Germinal center (tissue), 1 donor: ENCODE data around the gene PEX16.
A peak's percentile ranks its signal among the peaks of the same experiment; 100 is the strongest.

Source experiments
- DNase-seq: peaks from one replicate; pipeline ENCODE4 v3.0.0; 2012; ENCODE audit warnings: mixed read lengths, low spot score

Gene PEX16

DNA sequence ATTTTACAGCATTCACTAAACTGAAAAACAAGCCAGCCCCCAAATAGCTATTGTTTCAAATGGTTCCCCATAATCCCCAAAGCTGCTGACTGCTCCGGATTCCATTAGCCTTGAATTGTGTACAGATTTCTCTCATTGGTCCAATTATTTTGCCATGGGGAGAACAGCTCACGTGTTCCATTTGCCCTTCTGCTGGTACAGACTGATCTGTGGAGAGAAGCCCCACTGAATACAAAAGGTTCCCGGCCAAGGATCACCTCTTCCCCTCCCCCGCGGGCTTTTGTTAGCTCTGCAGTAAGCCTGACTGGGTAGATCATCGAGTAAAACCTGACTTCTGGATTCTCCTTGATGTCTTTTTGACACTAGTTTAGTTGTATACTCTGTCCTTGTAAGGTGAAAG lies 41.3 kb downstream of the PEX16 start:
- DNase-seq, result no peak

- DNase-seq, result peak; percentile 36
Observed at GRCh38 chr11:45872651-45873356, 44.9 kb downstream of the PEX16 start.

- no peak for DNase-seq
Observed at GRCh38 chr11:45871638-45872037, 46.0 kb downstream of the PEX16 start.

- no peak for DNase-seq
Observed at GRCh38 chr11:45870706-45871105, 47.0 kb downstream of the PEX16 start.

DNA sequence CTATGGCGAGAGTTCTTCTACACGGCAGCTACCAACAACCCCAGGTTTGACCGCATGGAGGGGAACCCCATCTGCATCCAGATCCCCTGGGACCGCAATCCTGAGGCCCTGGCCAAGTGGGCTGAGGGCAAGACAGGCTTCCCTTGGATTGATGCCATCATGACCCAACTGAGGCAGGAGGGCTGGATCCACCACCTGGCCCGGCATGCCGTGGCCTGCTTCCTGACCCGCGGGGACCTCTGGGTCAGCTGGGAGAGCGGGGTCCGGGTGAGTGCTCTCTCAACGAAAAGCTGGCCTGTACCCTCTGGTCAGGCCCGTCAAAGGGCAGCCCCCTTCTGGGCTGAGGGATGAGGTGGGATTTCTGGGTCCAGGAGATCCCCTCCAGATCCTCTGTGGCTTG lies 48.1 kb downstream of the PEX16 start:
- DNase-seq, result no peak

DNA sequence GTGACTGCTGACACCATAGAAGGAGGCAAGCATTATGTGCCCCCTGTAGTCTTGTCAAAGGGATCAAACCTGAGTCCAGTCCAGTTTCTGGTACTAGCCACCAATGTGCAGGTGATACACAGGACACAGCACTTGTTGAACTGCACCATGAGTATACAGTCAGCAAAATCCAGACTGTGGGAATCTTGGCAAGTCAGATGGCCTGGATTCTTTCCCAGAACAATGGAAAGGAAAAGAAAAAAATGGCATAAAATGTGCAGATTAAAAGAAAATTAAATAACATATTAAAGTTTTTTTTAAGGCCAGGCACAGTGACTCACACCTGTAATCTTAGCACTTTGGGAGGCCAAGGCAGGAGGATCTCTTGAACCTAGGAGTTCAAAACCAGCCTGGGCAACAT lies 53.6 kb downstream of the PEX16 start:
- no peak for DNase-seq

DNA sequence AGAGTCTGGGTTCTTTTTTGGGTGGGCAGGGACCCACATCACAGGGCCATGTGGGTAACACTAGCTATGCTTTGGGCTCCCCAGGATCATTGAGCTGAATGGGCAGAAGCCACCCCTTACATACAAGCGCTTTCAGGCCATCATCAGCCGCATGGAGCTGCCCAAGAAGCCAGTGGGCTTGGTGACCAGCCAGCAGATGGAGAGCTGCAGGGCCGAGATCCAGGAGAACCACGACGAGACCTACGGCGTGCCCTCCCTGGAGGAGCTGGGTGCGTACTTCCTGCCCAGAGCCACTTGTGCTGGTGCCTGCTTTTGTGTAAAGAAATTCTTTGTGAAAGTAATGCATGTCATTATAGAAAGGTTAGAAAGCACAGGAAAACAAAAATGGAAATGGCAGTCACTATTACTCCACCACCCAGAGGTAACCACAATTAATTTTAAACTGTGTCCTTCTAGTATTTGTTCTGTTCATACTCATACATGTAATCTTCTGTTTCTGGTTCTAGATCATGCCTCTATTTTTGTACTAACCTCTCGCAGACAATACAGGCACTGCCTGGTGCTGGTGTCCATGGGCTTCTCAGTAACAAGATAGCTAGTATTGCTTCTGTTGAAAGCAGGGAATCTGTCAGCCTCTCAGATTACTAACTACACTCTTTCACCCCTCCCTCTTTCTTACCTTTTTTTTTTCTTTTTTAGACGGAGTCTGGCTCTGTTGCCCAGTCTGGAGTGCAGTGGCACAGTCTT lies 56.7 kb downstream of the PEX16 start:
- DNase-seq, result no peak

DNA sequence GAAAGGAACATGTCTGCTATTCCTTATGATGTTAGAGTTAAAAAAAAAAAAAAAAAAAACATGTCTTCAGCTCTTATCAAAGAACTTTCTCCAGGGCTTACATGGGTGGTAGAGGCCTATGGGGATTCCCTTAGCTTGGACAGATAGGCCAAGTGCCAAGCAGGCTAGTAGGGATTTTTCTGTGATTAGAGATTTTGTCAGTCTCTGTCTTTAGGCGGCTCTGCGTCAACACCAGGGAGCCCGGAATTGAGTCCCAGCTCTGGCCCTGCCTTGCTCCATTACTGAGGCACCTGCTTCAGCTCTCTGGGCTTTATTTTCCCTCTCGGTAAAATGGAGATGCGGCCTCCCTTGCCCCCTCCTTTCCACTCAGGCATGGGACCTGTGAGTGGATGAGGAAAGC lies 57.3 kb downstream of the PEX16 start:
- DNase-seq, result no peak
